Stimulated activated CD8-positive, alpha-beta memory T cell treated with anti-CD3 and anti-CD28 coated beads, Interleukin-15, amount 100 ng/mL, for 4 hours (primary cell): ENCODE measurements around the gene CYP4X1.
"Not testable (repeated sequence)": the region's sequence is repeated elsewhere in the genome, so short reads cannot be mapped to it uniquely, and the experiment has no call there.

ENCODE experiments used
- DNase-seq, 2 donors: peaks; one replicate each; pipeline ENCODE4 v3.0.0-alpha.2; 2020; ENCODE audit warnings: low read depth in 2 of 2

Gene CYP4X1, protein sequence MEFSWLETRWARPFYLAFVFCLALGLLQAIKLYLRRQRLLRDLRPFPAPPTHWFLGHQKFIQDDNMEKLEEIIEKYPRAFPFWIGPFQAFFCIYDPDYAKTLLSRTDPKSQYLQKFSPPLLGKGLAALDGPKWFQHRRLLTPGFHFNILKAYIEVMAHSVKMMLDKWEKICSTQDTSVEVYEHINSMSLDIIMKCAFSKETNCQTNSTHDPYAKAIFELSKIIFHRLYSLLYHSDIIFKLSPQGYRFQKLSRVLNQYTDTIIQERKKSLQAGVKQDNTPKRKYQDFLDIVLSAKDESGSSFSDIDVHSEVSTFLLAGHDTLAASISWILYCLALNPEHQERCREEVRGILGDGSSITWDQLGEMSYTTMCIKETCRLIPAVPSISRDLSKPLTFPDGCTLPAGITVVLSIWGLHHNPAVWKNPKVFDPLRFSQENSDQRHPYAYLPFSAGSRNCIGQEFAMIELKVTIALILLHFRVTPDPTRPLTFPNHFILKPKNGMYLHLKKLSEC

DNA sequence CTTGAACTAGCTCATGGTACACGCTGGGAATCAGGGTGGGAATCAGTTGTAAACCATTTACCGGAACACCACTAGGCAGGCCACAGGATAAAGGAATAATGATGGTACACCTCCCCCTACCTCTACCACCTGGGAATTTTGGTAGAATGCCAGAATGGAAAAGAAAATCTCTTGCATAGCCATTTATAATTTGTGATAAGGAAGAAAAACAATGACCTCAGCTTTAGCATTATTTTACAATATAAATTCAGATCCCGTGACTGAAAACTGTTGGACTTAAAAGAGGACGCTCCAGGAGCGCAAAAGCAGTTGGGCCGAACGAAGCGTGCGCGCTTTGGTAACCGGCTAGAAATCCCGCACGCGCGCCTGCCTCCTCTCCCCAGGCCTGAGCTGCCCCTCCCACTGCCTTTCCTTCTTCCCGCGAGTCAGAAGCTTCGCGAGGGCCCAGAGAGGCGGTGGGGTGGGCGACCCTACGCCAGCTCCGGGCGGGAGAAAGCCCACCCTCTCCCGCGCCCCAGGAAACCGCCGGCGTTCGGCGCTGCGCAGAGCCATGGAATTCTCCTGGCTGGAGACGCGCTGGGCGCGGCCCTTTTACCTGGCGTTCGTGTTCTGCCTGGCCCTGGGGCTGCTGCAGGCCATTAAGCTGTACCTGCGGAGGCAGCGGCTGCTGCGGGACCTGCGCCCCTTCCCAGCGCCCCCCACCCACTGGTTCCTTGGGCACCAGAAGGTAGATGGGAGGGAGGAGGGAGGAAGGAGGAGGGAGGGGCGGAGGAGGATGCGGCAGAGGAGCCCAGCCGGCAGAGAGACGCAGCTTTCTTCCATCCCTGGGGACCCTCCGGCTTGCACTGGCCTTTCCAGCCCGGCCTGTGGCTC is at the start of gene CYP4X1:
Gene CYP4X1, plus strand, starts transcription at position 402 of the 873 bp plus-strand sequence. Its CDS starts 149 bp downstream, at position 551.
- DNase-seq, result no peak

DNA sequence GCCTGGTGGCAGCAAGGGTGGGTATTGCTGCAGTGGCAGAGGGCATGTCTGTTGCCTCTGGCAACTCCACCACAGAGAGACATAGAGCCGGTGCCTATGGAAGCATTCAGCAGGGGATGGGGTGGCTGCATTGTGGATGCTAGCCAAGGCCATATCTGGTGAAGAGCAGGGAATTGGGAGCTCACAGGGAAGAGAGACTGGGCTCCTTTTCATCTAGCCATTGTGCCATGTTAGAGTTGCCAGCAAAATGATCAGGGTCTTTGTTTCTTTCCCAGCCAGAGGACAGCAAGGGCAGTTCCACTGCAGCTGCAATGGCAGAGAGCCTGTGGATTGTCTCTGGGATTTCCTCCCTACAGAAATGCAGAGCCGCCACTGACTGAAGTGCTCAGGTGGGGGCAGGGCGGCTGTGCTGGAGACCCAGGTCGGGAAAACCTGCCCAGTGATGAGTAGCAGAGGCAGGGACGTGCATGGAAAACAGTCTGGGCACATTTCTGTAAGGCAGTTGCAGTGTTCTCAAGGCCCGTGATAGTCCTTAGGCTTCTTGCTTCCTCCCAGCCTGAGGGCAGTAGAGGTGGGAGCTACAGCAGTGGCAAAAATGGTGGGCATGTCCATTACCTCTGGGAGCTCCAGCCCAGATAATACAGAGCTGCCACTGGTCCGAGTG is 40.2 kb upstream of the CYP4X1 start:
- DNase-seq, result no peak

DNA sequence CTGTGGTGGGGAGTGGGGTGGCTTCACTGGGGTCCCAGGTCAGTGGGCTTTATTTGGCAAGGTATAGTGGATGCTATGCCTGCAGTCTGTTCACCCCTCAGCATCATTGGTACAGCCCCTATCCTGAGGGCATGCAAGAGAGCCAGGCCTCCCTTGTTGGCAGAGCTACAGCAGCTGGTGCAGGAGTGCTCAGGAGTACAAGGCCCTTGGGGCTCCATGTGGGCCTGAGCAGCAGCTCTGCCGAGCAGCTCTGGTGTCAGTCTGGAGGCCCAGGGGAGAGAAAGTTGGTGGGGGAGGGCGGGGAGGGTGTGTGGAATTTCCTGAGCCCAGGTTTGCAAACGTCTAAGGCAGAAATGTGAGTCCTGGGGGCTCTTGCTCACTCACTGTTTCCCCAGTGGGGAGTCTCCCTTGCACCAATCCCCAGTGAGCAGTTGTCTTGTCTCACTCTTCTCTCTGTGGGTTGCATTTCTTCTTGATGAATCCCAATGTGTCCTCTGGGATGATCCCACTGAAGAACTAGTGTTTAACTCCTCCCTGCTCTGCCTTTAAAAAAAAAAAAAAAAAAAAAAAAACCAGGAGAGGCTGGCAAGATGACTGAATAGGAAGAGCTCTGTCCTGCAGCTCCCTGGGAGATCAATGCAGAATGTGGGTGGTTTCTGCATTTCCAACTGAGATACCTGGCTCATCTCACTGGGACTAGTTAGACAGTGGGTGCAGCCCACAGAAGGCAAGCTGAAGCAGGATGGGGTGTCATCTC is 39.5 kb upstream of the CYP4X1 start:
- no peak for DNase-seq

- DNase-seq, result not testable (repeated sequence)
These were observed 32.9 kb upstream of the CYP4X1 start for GRCh38 chr1:46990541-46990940.

DNA sequence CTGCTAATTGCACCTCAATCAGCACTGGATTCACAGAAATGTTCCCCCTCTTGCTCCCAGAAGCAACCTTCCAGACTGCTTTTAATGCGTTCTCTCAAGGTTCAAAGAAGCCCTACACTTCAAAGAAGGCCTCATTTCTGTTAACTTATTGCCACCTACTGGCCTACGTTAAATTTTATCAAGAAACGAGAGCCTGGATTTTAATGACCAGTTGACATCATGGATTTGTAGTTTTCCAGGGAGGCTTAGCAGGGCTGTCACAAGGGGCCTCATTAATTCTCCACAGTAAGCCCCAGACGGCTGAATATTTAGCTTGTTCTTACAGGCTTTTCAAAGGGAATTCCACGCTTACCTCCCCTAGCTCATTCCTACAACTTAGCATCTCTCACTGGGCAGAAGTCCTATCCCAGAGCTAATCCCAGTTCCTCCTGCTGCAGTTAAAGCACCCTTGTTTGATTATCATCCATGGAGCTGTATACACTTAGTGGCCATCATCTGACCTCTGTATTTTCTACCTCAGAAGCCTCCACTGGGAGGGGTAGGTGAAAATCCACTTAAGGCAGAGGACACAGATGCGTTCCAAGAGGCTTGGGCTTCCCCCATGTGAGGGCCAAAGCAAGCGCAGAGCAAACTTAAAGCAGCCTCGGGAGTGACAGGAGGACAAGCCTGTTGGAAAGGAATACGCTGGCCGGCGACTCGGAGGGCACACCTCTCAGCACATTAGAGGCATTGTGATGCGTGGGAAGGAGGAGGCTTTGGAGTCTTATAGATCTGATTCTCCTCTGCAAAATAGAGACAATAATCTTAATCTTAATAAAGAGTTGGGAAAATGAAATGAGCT is 32.2 kb upstream of the CYP4X1 start:
- DNase-seq, result no peak

DNA sequence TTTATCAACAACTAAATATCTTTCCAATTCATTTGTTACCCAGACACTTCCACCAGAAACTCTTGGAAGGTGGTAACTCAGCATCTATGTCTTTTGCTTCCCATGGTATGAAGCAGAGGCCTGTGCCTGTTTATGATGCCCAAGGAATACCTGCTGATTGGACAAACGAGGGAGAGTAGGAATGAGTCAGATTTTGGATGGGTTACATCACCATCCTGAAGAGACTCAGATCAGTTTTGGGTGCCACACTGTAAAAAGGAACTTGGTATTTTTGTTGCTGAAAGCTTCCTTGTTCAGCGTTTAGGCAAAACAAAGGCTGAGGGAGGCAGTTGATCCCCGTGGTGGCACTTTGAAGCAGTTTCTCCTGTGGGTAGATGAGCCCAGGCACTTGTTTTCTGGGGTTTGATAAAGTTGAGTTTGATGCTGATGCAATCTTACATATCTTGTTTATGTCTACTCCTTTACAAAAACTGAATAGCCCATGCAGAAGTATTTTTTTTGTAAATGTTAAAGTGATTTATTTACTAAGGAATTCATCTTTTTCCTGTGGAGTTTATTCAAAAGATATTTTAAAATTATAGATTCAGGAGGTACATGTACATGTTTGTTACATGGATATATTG is 26.7 kb upstream of the CYP4X1 start:
- no peak for DNase-seq

DNA sequence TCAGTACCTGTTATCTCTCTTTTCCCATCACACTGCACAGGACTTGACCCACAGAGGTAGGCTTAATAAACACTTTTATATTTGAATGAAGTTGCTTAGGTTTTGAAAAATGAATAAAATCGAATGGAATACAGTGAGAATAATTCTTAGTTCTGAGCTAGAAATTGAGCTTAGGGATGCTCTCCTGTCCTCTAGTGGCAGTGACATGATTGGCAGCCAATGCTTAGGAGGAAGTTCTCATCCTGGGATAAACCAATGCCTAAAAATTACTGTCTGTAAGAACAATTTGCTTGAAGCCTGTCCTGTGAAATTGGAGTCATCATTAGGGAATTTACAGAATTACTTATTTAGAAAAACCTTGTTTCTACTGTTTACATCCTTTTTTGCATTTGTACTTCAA is 21.3 kb upstream of the CYP4X1 start:
- no peak for DNase-seq

DNA sequence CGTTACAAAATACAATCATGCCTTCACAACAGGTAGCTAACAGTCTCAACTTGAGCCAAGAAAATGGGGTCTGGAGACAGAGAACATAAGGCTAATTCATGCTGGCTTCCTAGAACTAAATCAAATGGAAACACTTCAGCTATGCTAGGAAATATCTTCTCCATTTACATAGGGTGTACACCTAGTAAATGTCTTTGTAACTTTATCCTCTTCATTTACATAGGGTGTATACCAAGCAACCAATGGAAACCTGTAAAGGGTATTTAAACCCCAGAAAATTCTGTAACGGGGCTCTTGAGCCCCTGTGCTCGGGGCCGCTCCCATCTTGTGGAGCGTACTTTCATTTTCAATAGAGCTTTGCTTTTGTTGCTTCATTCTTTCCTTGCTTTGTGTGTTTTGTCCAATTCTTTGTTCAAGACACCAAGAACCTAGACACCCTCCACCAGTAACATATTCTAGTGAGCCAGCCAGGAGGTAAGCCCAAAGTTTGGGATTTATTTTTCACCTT is 19.5 kb upstream of the CYP4X1 start:
- no peak for DNase-seq

DNA sequence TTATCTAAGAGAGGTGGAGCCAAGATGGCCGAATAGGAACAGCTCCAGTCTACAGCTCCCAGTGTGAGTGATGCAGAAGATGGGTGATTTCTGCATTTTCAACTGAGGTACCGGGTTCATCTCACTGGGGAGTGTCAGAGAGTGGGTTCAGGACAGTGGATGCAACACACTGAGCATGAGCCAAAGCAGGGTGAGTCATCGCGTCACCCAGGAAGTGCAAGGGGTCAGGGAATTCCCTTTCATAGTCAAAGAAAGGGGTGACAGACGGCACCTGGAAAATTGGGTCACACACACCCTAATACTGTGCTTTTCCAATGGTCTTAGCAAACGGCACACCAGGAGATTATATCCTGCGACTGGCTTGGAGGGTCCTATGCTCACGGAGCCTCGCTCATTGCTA is 17.0 kb upstream of the CYP4X1 start:
- not testable (repeated sequence) for DNase-seq

DNA sequence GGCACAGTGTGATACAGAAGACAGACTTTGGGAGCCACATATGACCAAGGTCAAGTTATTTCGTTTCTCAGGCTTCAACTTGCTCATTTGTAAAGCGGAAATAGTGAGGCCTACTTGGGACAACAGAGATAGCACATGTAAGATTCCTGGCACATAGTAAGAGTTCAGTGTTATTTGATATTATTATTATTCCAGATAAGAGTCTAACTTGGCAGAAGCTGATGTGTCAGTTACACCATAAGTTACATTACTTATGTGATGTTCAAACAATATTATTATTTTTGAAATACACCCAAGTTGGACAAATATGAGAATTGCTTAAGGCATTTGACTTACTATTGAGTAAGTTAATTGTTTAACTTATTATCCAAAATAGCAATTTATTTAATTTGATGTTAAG is 10.2 kb upstream of the CYP4X1 start:
- DNase-seq, result no peak

DNA sequence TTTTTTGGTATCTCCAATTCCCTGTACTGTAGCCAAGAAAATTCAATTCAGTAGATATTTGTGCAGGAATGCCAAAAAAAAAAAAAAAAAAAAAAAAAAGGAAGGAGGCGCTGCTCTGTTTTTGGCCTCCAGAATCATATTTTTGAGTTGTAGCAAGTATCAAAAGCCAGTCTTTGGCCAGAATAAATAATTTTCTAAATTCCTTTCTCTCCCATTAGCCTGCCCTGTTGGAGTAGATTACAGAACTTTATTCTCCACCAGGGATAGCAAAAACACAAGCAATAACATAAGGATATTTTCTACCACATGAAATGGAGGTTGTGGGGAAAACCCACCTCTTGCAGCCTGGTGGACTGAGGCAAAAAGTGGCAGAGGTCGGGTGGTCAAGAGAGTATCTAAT is 2.4 kb upstream of the CYP4X1 start:
- no peak for DNase-seq

DNA sequence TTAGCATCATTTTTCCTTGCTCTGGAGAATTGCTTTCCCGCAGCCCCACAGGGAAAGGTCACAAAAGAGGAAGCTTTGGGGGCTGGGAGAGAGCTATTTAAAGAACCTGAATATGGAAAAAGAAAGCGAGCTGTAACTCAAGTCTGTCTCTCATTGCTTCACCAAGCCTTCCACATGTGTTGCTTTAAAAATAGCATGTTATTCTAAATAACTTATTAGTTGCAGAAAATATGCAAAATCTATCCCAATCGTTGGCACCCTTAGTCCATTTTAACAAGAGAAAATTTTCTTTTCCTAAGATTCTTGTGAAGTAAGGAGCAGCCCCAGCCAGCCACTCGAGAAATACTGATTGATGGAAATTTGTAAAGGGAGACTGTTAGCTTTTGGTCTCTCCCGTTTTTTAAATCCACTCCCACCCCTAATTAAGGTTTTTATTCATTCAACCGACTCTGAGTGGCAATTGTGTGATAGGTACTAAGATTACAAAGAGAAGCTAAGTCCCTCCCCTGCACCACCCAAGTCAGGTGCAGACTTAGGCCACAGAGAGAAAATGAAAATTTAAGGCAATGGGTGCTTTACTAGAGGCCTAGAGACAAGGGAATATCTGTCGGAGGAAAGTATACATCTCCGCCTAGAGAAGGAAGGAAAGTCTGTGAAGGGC is 802 bp downstream of the CYP4X1 start:
- no peak for DNase-seq

DNA sequence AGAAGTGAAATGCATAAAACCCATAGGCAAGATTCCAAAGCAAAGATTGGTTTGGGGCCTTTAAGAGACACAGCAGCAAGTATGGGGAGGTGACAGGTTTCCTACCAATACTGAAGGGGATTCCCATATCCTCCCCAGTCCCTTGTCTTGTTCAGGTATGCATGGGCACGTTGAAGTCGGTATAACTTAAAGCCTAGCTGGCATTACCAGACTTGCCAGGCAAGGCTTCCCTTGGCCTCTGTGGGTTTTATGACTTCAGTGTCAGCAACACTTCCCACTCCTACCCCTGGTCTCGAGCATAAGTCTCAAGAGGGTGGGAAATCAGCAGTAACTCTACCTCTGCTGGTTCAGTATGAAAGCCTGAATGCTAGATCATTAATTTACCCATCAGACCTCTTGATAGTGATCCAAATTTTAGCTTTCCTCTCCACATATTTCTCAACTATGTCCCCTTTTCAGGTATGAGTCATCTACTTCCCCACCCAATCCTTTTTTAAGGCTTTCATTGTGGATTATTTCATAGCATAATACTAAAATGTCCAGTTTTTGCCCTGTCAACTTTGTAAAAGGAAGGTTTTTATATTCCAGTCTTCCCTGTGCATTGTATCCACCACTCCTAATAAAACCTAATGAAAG is 6.8 kb downstream of the CYP4X1 start:
- no peak for DNase-seq

DNA sequence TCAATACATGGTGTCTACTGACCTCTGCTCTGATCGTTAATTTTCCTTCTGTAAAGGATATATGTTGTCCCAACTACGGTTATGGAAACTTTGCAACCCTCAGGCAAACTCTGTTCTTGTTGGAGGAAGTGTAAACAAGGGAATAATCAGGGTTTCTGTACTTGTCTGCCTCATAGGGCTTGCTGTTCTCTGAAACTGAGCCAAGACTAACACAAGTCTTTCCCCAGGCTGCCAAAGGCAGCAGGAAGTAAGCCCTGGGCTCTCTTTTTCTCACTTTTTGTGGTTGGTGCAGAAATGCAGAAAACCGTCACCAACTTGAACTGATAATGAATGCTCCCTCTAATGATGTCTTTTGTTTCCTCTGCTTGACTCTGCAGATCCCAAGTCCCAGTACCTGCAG is 7.6 kb downstream of the CYP4X1 start:
- DNase-seq, result no peak

DNA sequence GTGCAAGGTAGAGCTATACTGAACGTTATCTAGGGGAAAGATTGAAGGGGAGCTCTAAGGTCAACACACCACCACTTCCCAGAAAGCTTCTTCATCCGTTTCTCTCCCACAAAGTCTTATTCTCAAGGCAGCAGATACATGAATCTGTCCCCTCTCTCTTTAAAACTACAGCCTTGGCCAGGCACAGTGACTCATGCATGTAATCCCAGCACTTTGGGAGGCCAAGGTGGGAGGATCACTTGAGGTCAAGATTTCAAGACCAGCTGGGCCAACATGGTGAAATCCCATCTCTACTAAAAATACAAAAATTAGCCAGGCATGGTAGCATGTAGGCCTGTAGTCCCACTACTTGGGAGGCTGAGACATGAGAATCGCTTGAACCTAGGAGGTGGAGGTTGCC is 8.1 kb downstream of the CYP4X1 start:
- no peak for DNase-seq

GRCh38 chr1:47036764-47037163 is 13.3 kb downstream of the CYP4X1 start:
- no peak for DNase-seq

GRCh38 chr1:47059376-47059775 is 35.9 kb downstream of the CYP4X1 start:
- DNase-seq, result no peak

- DNase-seq, result no peak
These were observed 43.7 kb downstream of the CYP4X1 start, which contains the start of gene CYP4Z1 for GRCh38 chr1:47067097-47067594. Gene CYP4Z1, plus strand, starts transcription at chr1:47067231. Its CDS starts 260 bp downstream, at chr1:47067491.
